GM12892 (cell line): ENCODE measurements around the gene GATA2.

Experiments used
- POLR2A ChIP-seq: IDR thresholded peaks from 2 replicates; pipeline ENCODE4 v1.6.1; 2011; ENCODE audit warnings: low read depth, low read length, control low read depth
- POLR2AphosphoS5 ChIP-seq: IDR thresholded peaks from 2 replicates; pipeline ENCODE4 v1.6.1; 2011; ENCODE audit warnings: low read depth, low read length, control low read depth
- TAF1 ChIP-seq: IDR thresholded peaks from 2 replicates; pipeline ENCODE4 v1.6.1; 2011; ENCODE audit warnings: low read depth, mild to moderate bottlenecking, control low read depth, low read length, borderline replicate concordance

- TF ChIP-seq TAF1, result no peak
- TF ChIP-seq POLR2A, result no peak
- TF ChIP-seq POLR2AphosphoS5, result no peak
Observed at GRCh38 chr3:128473737-128474136, 19.3 kb downstream of the GATA2 start.
